Right cardiac atrium (tissue), 5 donors: ENCODE data around the gene CYB561. TPM values are rescaled to one million over a fixed set of nuclear protein-coding genes. Genes with fewer than 3 reads are reported as not detected.

Experiments
- ATAC-seq, 2 donors: fragments of 200-7000 bp; cut with Tn5 transposase; one replicate each; pipeline versions ENCODE4 v1.8.0 to v1.9.1; 2020; ENCODE audit warnings: moderate library complexity in 2 of 2, mild to moderate bottlenecking in 1 of 2
- DNase-seq, 3 donors: peaks; one replicate each; pipeline ENCODE4 v3.0.0-alpha.2; 2020
- H3K27ac ChIP-seq: one replicate; pipeline ENCODE4 v1.5.1; 2013; ENCODE audit warnings: mild to moderate bottlenecking, low read length, control low read depth, moderate library complexity
- H3K27me3 ChIP-seq: one replicate; pipeline ENCODE4 v1.6.1; 2013; ENCODE audit not compliant: control insufficient read depth, insufficient read depth
- H3K4me1 ChIP-seq: one replicate; pipeline ENCODE4 v1.6.1; 2013; ENCODE audit warnings: low read length; ENCODE audit not compliant: control insufficient read depth, insufficient read depth
- H3K4me3 ChIP-seq: one replicate; pipeline ENCODE4 v1.5.1; 2013; ENCODE audit warnings: low read length, control low read depth
- H3K9me3 ChIP-seq: one replicate; pipeline ENCODE4 v1.6.1; 2013; ENCODE audit warnings: low read length; ENCODE audit not compliant: control insufficient read depth
- WGBS: extraction: QIAGEN DNeasy Blood & Tissue Kit; methylation state at CpG from one replicate; pipeline ENCODE4 v1.1.7; 2013; 5-methylcytosine and 5-hydroxymethylcytosine counted together
- intact Hi-C, 4 donors: fragments of 100-400 bp; cut with DNase I; formaldehyde crosslinking; loops; one replicate each; pipeline versions ENCODE4 v1.11.0 to v1.14.0; 2022 to 2023
- long read RNA-seq, 4 donors: library from polyadenylated mRNA; unstranded; transcript quantifications; one replicate each; pipeline ENCODE4 v2.0.0, GENCODE V29; 2020 to 2021
- polyA plus RNA-seq: library from polyadenylated mRNA; stranded (reverse); fragments of 200-250 nt; gene quantifications from one replicate; pipeline ENCODE4 v1.2.3, GENCODE V29; 2013
- total RNA-seq, 4 donors: library from RNA; stranded (reverse); fragmentation: NEBNext Ultra II Directional; extraction: Animal tissue kit (Norgen Biotek cat#: 25700); gene quantifications; one replicate each; pipeline ENCODE4 v1.2.1, GENCODE V29; 2021
- donor health status: healthy with polysubstance abuse.
- donor health status: DM: no; HTN: yes; CAD: no.
- donor health status: DM: no; HTN: no; CAD: no.
- donor health status: DM: no; HTN: yes; CAD: no; lungs with severe emphysema.
- donor health status: DM: yes; HTN: yes; CAD: no.

Gene CYB561, protein sequence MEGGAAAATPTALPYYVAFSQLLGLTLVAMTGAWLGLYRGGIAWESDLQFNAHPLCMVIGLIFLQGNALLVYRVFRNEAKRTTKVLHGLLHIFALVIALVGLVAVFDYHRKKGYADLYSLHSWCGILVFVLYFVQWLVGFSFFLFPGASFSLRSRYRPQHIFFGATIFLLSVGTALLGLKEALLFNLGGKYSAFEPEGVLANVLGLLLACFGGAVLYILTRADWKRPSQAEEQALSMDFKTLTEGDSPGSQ
- 10 to 100 TPM; 19.2 to 26.5 (median 24.0) TPM for total RNA-seq
- polyA plus RNA-seq = 20.2 TPM
- long read RNA-seq, donor 1, transcript CYB561-213 (5 exons, 2,344 nt) = major isoform, 16 of 57 reads
- long read RNA-seq, donor 1, transcript CYB561-201 (6 exons, 3,001 nt) = minor isoform, 11 of 57 reads
- long read RNA-seq, donor 1, partial matches to known transcripts = 2 of 57 reads
- long read RNA-seq, donor 1, other reads (novel, unspliced or antisense) = 20 of 57 reads
- long read RNA-seq, donor 2, transcript CYB561-213 (5 exons, 2,344 nt) = minor isoform, 6 of 30 reads
- long read RNA-seq, donor 2, transcript CYB561-201 (6 exons, 3,001 nt) = major isoform, 8 of 30 reads
- long read RNA-seq, donor 2, partial matches to known transcripts = 7 of 30 reads
- long read RNA-seq, donor 2, other reads (novel, unspliced or antisense) = 3 of 30 reads
- long read RNA-seq, donor 3, transcript CYB561-201 (6 exons, 3,001 nt) = major isoform, 54 of 107 reads
- long read RNA-seq, donor 3, transcript CYB561-203 (6 exons, 3,151 nt) = minor isoform, 6 of 107 reads
- long read RNA-seq, donor 3, transcript CYB561-215 (2 exons, 578 nt) = minor isoform, 5 of 107 reads
- long read RNA-seq, donor 3, transcript CYB561-213 (5 exons, 2,344 nt) = minor isoform, 14 of 107 reads
- long read RNA-seq, donor 3, partial matches to known transcripts = 20 of 107 reads
- long read RNA-seq, donor 3, other reads (novel, unspliced or antisense) = 7 of 107 reads
- long read RNA-seq, donor 4, transcript CYB561-201 (6 exons, 3,001 nt) = major isoform, 8 of 15 reads
- long read RNA-seq, donor 4, partial matches to known transcripts = 0 of 15 reads
- long read RNA-seq, donor 4, other reads (novel, unspliced or antisense) = 2 of 15 reads

DNA sequence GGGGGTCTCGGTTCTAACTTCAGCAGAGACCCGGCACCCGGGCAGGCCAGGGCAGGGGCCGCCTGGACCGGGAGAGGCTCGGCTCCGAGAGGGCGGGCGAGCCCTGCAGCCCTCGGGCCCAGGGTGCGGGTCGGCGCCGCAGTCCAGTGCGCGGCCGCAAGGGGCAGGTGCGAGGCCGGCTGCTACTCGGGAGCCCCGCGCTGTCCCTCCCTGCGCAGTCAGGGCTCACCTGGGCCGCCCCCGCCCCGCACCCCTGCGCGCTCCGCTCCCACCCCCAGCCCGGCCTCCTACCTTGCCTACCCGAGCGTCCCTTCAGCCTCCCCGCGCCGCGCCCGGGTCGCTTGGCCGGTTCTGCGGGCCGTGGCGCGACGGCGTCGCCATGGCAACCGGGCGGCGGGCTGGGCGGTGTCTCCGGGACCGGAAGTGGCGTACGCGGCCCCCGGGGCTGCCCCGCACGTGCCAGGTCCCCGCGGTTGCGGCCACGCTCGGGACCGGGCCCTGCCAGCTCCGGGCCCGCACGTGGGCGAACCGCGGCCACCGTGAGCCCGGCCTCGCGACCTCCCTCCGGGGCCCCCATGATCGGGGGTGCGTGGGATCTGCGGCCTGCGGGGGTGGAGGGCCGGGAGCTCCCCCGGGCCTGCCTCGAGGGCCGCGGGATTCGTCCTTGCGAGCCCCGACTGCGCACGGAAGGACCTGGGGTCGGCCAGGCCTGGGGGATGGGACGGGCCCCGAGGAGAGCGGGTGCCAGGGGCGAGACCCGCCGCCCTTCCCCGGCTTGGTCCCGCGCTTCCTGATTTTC, at the start of gene CYB561:
Gene CYB561 (minus strand): TSS at position 353 of the 799 bp plus-strand sequence. CDS start 8,759 bp downstream, outside the sequence.
- ATAC-seq (peak; percentile 77 to 79), DNase-seq (peak; percentile 88 to 93 (median 93))
- Histone ChIP-seq H3K9me3 (no peaks in the 10 kb centered on the region), H3K4me1 (peaks cover 7% of the 10 kb centered on the region), H3K27me3 (no peaks in the 10 kb centered on the region), H3K4me3 (peak within 1 kb of the TSS; percentile 69), H3K27ac (peak within 1 kb of the TSS; percentile 55)
- intact Hi-C loops = no loop called here
- WGBS = under 1% methylated on average over 98 of the region's 99 CpGs

GRCh38 chr17:63495491-63495890, 49.4 kb upstream of the CYB561 start:
- Histone ChIP-seq H3K4me1 (no peaks in the 10 kb centered on the region), H3K27me3 (no peaks in the 10 kb centered on the region), H3K9me3 (no peaks in the 10 kb centered on the region), H3K27ac (no peak overlapping the region), H3K4me3 (no peak overlapping the region)
- ATAC-seq = no peak
- intact Hi-C loops = no loop called here
- DNase-seq = peak in 2 of 3 donors; percentile 26 to 60
- 59% methylated on average over 6 of the region's 6 CpGs for WGBS

DNA sequence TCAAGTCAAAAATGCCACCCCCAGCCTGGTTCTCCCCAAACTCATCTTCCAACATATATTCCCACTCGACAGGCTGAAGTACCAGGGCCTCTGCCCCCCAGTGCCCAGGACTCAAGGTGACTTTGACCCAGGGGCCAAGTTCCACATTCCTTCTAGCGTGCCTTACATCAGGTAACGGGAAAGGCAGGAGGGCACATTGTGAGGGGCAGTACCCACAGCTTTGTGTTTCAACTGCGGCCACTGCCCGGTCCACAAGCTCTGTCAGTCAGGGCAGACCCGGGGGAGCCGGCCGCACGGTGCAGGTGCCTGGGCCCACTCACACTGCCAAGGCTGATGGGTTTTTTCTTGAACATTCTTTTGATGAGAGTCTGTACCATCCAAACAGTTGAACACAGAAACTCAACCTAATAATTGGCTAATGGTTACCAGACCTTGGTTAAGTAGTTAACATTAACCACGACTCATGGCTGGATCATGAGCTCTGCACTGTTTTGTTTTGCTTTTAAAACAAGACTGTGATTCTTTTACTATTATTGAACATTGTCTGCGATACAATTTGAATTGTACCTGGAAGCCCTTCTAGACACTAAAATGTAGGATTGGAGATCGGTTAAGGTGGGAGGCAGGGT, 48.3 kb upstream of the CYB561 start:
- 94% methylated on average over 12 of the region's 12 CpGs for WGBS
- no peaks in the 10 kb centered on the region for H3K4me1 ChIP-seq
- no peaks in the 10 kb centered on the region for H3K27me3 ChIP-seq
- intact Hi-C loops = no loop called here
- no peak overlapping the region for H3K27ac ChIP-seq
- no peaks in the 10 kb centered on the region for H3K9me3 ChIP-seq
- H3K4me3 ChIP-seq = no peak overlapping the region
- DNase-seq (peak in 1 of 3 donors; percentile 14), ATAC-seq (no peak)

GRCh38 chr17:63493411-63493810, 47.3 kb upstream of the CYB561 start:
- Histone ChIP-seq H3K4me3 (no peak overlapping the region), H3K4me1 (no peaks in the 10 kb centered on the region), H3K27ac (no peak overlapping the region), H3K9me3 (no peaks in the 10 kb centered on the region), H3K27me3 (no peaks in the 10 kb centered on the region)
- ATAC-seq (no peak), DNase-seq (peak in 1 of 3 donors; percentile 11)
- WGBS = 95% methylated on average over 9 of the region's 9 CpGs
- intact Hi-C loops = no loop called here

- 92% methylated on average over 6 of the region's 6 CpGs for WGBS
These were observed 46.8 kb upstream of the CYB561 start for GRCh38 chr17:63492940-63493339.

GRCh38 chr17:63491977-63492618, 46.0 kb upstream of the CYB561 start:
- intact Hi-C loops = no loop called here
- Histone ChIP-seq H3K4me3 (no peak overlapping the region), H3K27ac (no peak overlapping the region), H3K9me3 (no peaks in the 10 kb centered on the region), H3K27me3 (no peaks in the 10 kb centered on the region), H3K4me1 (no peaks in the 10 kb centered on the region)
- whole genome bisulfite sequencing = 80% methylated on average over 10 of the region's 10 CpGs
- DNase-seq (peak in 1 of 3 donors; percentile 27), ATAC-seq (no peak)

More at GRCh38 chr17:63492940-63493339, 46.8 kb upstream of the CYB561 start:
- no peaks in the 10 kb centered on the region for H3K9me3 ChIP-seq
- DNase-seq (peak in 1 of 3 donors; percentile 22), ATAC-seq (no peak)
- H3K4me3 ChIP-seq = no peak overlapping the region
- H3K27me3 ChIP-seq = no peaks in the 10 kb centered on the region
- H3K4me1 ChIP-seq = no peaks in the 10 kb centered on the region
- no peak overlapping the region for H3K27ac ChIP-seq
- intact Hi-C loops = no loop called here

DNA sequence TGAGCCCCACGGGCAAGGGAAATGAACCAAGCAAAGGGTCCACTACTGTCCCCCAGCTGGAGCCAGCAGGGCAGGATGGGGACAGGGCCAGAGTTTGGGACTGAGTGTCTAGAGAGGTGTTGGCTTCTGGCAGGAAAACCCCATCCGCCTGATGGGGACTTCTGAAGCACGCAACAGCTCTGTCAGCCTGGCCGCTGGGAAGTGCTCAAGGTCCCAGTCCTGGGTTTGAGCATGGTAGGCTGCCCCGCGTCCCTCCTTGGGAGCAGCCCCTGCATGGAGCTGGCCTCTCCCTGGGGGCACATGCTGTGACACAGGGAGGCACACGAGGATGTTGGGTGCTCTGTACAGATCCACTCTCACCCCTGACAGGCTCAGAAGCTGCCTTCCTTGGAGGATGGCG, 45.3 kb upstream of the CYB561 start:
- DNase-seq = peak in 1 of 3 donors; percentile 10
- ATAC-seq = no peak

DNA sequence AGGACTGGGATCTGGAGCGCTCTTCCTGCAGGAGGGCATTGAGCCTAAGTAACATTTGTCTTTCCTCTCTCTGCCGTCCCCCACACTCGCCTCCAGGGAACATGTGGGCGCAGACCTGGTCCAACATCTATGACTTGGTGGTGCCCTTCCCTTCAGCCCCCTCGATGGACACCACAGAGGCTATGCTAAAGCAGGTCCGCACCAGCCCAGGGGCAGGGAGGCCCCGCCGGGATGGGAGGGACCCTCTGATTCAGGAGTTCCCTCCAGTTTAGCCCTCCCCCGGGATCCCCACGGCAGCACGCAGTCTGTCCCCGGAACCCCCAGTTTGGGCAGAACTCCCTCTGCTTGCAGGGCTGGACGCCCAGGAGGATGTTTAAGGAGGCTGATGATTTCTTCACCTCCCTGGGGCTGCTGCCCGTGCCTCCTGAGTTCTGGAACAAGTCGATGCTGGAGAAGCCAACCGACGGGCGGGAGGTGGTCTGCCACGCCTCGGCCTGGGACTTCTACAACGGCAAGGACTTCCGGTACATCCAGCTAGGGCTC, 44.8 kb upstream of the CYB561 start:
- H3K9me3 ChIP-seq = no peaks in the 10 kb centered on the region
- intact Hi-C loops = no loop called here
- no peaks in the 10 kb centered on the region for H3K4me1 ChIP-seq
- H3K4me3 ChIP-seq = no peak overlapping the region
- no peaks in the 10 kb centered on the region for H3K27me3 ChIP-seq
- ATAC-seq = no peak
- DNase-seq = peak in 1 of 3 donors; percentile 33
- WGBS = 87% methylated on average over 22 of the region's 22 CpGs
- H3K27ac ChIP-seq = no peak overlapping the region

More for the DNA sequence above, 45.3 kb upstream of the CYB561 start:
- intact Hi-C loops = no loop called here
- WGBS = 85% methylated on average over 8 of the region's 8 CpGs
- Histone ChIP-seq H3K9me3 (no peaks in the 10 kb centered on the region), H3K4me3 (no peak overlapping the region), H3K27ac (no peak overlapping the region), H3K4me1 (no peaks in the 10 kb centered on the region), H3K27me3 (no peaks in the 10 kb centered on the region)

DNA sequence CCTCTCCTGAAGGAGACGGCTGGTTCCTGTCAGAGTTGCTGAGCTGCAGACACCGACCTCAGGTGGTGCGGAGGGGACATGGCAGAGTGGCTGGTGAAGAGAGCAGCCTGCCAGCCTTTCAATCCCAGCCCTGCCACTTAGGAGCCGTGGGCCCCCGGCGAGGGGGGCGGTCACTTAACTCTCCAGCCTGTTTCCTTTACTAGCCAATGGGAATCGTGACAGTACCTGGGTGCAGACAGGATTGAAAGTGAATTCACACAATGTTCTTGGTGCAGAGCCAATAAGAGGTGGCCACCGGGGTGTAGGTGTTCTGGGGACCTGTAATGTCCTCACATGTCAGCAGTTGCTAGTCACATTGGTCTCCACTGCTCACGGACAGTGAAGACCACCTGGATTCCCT, 44.2 kb upstream of the CYB561 start:
- 52% methylated on average over 10 of the region's 10 CpGs for WGBS
- Histone ChIP-seq H3K9me3 (no peaks in the 10 kb centered on the region), H3K4me3 (no peak overlapping the region), H3K27me3 (no peaks in the 10 kb centered on the region), H3K4me1 (no peaks in the 10 kb centered on the region), H3K27ac (no peak overlapping the region)
- intact Hi-C loops = no loop called here
- DNase-seq = peak in 1 of 3 donors; percentile 21
- no peak for ATAC-seq
